ENCODE results near the gene TMED6.

Gene TMED6

GRCh38 chr16:69350536-69351133 lies 951 bp downstream of the TMED6 start:
- no peak for DNase-seq

DNA sequence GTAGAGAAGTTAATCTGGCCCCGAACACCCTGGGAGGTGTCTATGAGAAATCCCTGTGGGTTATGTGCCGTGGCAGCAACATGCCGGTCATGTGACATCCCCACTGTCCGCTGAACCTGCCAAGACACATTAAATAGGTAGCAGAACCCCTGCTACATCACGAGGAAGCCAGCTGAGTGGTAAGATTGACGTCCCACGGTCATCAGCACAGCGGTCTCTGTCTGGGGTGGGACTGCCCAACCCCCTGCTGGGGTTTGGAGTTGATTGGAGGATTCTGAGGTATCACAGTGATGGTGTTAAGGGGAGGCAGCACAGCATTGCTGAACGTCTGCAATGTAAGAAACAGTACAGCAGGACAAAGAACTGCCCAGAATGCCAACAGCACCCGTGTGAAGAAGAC lies 2.0 kb downstream of the TMED6 start:
- DNase-seq: no peak

DNA sequence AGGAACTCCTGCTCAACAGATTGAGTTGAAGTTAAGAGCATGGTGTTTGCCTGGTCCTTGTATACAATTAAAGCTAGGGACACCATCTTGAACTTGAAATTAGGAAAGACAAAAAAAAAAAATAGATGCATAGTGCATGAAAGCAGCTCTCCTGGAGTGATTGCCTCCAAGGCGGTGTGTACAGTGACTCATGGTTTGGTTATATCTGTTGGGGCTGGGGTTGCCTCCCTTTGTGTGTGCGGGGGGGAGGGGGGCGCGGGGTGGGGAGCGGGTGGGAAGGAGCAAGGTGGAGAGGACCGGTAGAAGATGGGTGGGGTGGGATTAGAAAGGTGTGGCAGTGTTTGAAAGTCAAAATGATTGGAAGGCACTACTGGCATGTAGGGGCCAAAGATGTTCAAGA lies 3.4 kb downstream of the TMED6 start:
- DNase-seq: no peak

DNA sequence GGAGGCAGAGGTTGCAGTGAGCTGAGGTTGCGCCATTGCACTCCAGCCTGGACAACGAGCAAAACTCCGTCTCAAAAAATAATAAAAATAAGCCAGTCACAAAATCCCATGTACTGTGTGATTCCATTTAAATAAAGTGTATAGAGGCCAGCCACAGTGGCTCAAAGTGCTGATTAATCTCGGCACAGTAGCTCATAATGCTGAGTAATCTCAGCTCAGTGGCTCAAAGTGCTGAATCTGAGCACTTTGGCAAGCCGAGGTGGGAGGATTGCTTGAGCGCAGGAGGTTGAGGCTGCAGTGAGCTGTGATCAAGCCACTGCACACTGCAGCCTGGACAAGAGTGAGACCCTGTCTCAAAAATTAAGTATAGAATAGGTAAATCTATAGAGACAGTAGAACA lies 4.9 kb downstream of the TMED6 start:
- DNase-seq: no peak

GRCh38 chr16:69345923-69346322 lies 5.7 kb downstream of the TMED6 start:
- no peak for DNase-seq

DNA sequence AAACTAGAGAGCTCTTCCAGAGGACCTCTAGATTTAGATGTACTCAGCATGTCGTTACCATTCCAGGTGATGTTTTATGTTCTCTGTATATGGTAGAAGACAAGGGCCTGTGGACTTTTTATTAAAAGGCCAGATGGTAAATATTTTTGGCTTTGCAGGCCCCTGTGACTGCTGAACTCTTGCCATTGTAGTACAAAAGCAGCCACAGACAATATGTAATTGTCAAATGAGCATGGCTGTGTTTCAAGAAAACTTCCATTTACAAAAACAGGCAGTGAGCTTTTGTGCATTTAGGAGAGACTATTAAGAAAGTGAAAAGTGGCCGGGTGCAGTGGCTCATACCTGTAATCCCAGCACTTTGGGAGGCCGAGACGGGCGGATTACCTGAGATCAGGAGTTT lies 7.4 kb downstream of the TMED6 start:
- no peak for DNase-seq

- no peak for DNase-seq
Observed at GRCh38 chr16:69340095-69340644, 11.4 kb downstream of the TMED6 start.

GRCh38 chr16:69339289-69340094 lies 12.1 kb downstream of the TMED6 start, which contains the start of the genes COG8 and NIP7:
Gene COG8, minus strand, starts transcription at chr16:69339564. Its CDS starts 12 bp downstream, at chr16:69339552.
Gene NIP7, plus strand, starts transcription at chr16:69339772. Its CDS starts 58 bp downstream, at chr16:69339830.
- peak; percentile 87 for DNase-seq

DNA sequence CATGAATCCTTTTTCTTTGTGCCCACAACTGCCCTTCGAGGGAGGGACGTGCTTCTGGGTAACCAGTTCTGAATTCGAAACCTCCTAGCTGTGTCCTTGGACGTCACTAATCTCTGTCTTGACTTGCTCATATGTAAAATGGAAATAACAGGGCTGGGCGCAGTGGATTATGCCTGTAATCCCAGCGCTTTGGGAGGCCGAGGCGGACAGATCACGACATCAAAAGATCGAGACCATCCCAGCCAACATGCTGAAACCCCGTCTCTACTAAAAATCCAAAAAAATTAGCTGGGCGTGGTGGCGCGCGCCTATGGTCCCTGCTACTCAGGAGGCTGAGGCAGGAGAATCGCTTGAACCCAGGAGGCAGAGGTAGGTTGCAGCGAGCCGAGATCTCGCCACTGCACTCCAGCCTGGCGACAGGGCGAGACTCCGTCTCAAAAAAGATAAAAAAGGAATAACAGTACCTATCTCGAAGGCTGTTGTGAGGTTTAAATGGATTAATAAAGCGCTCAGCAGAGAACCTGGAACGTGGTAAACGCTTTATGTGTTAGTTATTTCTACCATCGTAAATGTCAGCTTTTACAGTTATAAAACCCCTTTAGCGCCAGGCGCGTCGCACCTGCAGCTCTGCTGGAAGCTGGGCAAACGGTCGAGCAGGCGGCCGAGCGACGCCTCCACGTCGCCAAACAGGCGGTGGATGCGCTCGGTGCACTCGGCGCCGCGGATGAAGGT lies 12.9 kb downstream of the TMED6 start:
- DNase-seq: no peak

- no peak for DNase-seq
Observed at GRCh38 chr16:69334696-69335095, 16.9 kb downstream of the TMED6 start.

DNA sequence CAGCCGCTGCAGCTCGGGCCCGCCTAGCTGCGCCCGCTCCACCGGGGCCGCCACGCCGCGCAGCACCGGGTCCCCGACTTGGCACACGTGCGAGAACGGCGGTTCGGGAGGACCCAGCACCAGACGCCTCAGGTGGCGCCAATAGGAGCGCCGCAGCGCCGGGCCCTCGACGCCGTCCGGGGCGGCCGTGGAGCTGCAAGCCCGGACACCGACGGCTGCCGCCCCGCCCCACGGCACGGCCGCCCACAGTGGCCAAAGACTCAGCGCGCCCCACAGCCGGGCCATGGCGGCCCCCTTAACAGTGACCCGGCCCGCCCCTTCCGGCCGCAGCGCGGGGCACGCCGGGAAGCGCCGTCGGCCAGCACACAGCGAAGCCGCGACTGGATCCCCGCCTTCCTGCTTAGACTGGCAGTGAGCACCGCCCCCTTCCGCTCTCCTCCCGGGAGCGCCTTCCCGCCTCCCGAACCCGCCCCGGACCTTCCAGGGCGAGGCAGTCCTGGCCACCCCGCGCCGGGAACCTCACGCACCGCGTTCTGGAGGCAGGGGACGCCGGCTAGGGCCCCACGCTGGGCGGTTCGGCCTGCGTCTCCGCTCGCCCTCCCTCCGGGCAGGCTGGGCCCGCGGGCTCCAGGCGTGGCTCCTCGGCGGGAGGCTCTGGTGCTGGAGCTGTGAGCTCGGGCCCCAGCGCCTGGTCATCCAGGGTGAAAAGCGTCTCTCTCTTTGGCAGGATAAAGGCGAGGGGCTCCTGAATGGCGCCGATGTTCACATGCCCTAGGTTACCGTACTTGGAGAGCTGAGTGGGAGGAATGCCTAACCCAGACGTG lies 21.1 kb downstream of the TMED6 start, which contains the start of gene PDF:
PDF (minus strand) TSS at position 303 of the 824 bp plus-strand sequence; CDS start at position 285, 18 bp downstream.
- peak; percentile 90 for DNase-seq

DNA sequence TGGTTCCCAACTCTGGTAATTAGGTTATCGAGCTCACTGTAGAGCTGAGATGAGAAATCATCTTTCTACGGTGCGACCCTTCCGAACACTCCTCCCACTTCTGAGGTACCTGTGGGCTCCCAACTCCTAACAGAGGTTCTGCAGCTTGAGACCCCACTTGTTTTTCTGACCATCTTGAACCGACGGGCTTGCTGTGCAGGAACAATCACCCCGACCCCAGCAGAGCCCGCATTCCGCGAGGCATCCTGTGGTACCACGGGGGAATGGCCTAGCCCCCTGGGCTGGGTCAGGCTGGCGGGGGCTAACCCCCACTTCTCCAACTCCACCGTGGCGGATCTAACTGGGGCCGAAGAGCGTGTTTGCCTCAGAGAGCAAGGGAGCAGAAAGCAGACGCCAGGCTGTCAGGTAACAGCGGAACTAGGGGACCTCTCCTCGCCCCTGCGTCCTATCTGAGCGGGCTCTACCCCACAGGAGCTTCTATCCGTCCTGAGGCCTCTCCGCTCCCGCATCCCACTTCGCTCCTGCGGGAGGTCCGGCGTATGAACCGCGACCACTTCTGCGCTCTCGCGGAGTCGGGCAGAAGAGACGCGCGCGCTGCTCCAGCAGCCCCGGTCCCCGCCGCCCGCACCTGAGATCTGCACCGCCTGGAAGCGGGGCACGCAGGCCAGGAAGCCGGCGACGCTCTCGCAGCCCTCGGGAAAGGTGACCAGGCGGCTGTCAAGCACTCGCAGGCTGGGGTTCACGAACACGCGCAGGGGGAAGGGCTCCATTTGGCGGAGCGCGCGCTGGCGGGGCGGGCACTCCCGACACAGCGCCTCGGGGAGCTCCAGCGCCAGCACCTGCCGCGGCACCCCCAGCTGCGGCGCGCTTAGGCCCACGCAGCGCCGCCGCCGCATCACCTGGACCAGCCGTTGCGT lies 22.0 kb downstream of the TMED6 start:
- no peak for DNase-seq

GRCh38 chr16:69328854-69329316 lies 22.7 kb downstream of the TMED6 start:
- DNase-seq: no peak

DNA sequence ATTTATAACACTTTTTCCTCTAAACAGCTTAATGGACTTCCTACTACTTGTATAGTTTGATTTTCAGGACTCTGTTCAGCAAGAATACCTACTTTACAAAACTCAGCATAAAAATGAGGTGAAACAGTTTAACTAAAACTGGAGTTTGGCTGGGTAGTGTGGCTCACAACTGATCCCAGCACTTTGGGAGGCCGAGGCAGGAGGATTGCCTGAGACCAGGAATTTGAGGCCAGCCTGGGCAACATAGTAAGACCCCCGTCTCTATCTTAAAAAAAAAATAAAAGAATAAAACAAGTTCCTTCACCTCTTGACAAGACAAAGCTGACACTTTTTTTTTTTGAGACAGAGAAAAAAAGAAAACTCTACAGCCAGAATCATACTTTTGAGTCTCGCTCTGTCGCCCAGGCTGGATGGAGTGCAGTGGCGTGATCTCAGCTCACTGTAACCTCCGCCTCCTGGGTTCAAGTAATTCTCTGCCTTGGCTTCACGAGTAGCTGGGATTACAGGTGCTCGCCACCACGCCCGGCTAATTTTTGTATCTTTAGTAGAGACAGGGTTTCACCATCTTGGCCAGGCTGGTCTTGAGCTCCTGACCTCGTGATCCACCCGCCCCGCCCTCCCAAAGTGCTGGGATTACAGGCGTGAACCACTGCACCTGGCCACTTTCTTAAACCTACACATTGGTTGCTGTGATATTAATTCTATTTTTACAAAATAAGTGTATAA lies 23.8 kb downstream of the TMED6 start:
- no peak for DNase-seq

DNA sequence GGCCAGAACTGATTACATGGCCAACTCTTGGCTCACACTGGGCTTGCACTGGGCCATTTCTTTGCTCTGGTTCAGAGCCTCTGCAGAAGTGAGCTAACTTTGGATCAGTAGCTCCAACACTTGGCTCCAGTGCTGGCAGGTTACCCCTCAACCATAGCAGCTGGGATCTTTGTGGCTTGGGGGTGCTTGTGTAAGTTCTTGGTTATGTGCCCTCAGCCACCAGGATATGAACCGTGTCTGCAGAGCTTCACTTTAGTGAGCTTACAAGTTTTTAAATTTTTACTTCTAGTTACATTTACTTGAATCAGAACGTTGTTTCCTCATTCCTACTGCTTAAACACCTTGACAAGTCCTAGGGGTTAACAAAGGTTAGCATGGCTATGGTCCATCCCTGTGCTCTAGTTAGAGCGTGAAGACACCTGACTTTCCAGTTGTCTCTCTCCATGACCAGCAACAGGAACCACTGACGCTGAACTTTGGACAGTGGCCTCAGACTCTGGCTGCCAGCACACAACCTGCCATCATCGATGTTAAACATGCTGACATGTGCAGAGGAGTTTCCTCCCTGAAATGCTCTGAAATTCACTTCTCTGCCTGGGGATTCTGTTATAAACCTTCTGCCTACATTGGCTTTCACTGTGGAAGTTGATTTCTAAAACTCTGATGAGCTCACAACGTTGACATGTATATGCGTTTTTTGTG lies 25.3 kb downstream of the TMED6 start:
- no peak for DNase-seq

GRCh38 chr16:69325784-69326171 lies 25.8 kb downstream of the TMED6 start:
- no peak for DNase-seq

- DNase-seq: no peak
Observed at GRCh38 chr16:69324585-69325253, 26.9 kb downstream of the TMED6 start.

DNA sequence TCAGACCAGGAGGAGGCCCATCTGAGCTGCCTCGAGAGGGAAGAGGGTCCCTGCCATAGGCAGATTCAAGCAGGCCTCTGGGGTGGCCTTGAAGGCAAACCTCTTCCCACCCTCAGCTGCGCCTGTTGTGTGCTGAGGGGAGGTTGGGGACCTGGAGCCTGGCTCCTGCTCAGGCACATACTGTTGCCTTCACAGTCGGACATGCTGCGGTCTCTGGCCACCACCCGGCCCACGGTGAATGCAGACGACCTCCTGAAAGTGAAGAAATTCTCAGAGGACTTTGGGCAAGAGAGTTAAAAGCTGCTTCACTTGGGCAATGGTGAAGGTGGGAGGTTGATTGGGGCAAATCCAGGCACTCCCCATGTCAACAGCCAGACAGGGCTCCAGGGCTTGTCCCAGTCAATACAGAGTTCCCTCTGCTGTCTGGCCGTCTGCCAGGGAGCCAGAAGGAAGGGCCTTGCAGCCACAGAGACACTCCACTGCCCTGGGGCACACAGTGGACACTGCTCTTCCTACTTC lies 27.5 kb downstream of the TMED6 start:
- no peak for DNase-seq

DNA sequence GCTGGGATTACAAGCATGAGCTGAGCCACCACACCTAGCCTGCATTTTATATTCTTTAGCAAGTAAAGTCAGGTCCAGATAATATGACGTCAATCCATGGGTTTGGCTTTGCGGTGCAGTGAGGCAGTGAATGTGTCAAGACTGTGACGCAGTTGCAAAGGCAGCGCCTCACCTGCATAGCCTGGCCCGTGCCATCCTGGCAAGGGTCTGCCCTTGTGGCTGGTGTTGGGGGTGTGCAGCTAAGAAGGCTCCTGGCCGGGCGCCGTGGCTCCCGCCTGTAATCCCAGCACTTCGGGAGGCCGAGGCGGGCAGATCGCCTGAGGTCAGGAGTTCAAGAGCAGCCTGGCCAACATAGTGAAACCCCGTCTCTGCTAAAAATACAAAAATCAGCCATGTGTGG lies 28.2 kb downstream of the TMED6 start:
- no peak for DNase-seq

Data from NCI-H510A (cell line).